HepG2 (cell line): Measurements from ENCODE around the gene ELL. TPM values are rescaled to one million over a fixed set of nuclear protein-coding genes. Genes with fewer than 3 reads are reported as not detected.

Source experiments
- AHR ChIP-seq: IDR thresholded peaks from 2 replicates; pipeline ENCODE4 v1.6.1; 2018; ENCODE audit warnings: missing genetic modification reagents, missing compliant biosample characterization
- GATAD2A ChIP-seq: IDR thresholded peaks from 2 replicates; pipeline ENCODE4 v1.6.1; 2016
- HOXA5 ChIP-seq: sonication (generic); formaldehyde crosslinking; IDR thresholded peaks from 2 replicates; pipeline ENCODE4 v1.4.0; 2020; ENCODE audit warnings: missing genetic modification reagents
- ISX ChIP-seq: sonication (generic); formaldehyde crosslinking; conservative IDR thresholded peaks from 2 replicates; pipeline ENCODE4 v1.5.0; 2020; ENCODE audit warnings: missing genetic modification reagents
- KLF13 ChIP-seq: sonication (generic); formaldehyde crosslinking; IDR thresholded peaks from 2 replicates; pipeline ENCODE4 v1.4.0; 2020; ENCODE audit warnings: mild to moderate bottlenecking, missing genetic modification reagents
- MAZ ChIP-seq, 2 experiments: sonication (generic) in 1 of 2; formaldehyde crosslinking in 1 of 2; IDR thresholded peaks; 2 replicates each; pipeline versions ENCODE4 v1.5.0 to v1.6.1; 2012 to 2020; ENCODE audit warnings: low read depth in 2 of 2, mild to moderate bottlenecking in 2 of 2, borderline replicate concordance in 1 of 2, improper control_type of control experiment in 1 of 2, low read length in 1 of 2, missing genetic modification reagents in 1 of 2, moderate library complexity in 1 of 2
- NR2F1 ChIP-seq, 2 experiments: fragments of 450-650 bp in 1 of 2; formaldehyde crosslinking in 1 of 2; IDR thresholded peaks; 2 replicates each; pipeline versions ENCODE4 v1.5.0 to v1.6.1; 2016 to 2020; ENCODE audit warnings: mild to moderate bottlenecking in 1 of 2, missing compliant biosample characterization in 1 of 2, missing genetic modification reagents in 1 of 2, moderate library complexity in 1 of 2
- REL ChIP-seq: sonication (generic); formaldehyde crosslinking; conservative IDR thresholded peaks from 2 replicates; pipeline ENCODE4 v1.8.0; 2022; ENCODE audit warnings: mild to moderate bottlenecking, missing genetic modification reagents, moderate library complexity
- REPIN1 ChIP-seq: sonication (generic); formaldehyde crosslinking; IDR thresholded peaks from 2 replicates; pipeline ENCODE4 v1.8.0; 2022; ENCODE audit warnings: missing genetic modification reagents, low read depth, mild to moderate bottlenecking, borderline replicate concordance
- RORA ChIP-seq: sonication (generic); formaldehyde crosslinking; IDR thresholded peaks from 2 replicates; pipeline ENCODE4 v1.5.0; 2020; ENCODE audit warnings: mild to moderate bottlenecking, missing genetic modification reagents, moderate library complexity
- TAF1 ChIP-seq: sonication (generic); formaldehyde crosslinking; IDR thresholded peaks from 2 replicates; pipeline ENCODE4 v1.4.0; 2020; ENCODE audit warnings: missing genetic modification reagents
- THYN1 ChIP-seq: sonication (generic); formaldehyde crosslinking; IDR thresholded peaks from 2 replicates; pipeline ENCODE4 v1.8.1; 2023; ENCODE audit warnings: low read depth, mild to moderate bottlenecking, moderate library complexity, missing genetic modification reagents, borderline replicate concordance
- TIGD3 ChIP-seq: sonication (generic); formaldehyde crosslinking; IDR thresholded peaks from 2 replicates; pipeline ENCODE4 v1.5.1; 2020; ENCODE audit warnings: mild to moderate bottlenecking, missing genetic modification reagents, borderline replicate concordance
- YEATS4 ChIP-seq: sonication (generic); formaldehyde crosslinking; IDR thresholded peaks from 2 replicates; pipeline ENCODE4 v1.4.0; 2020; ENCODE audit warnings: missing genetic modification reagents, borderline replicate concordance
- ZBTB8A ChIP-seq: sonication (generic); formaldehyde crosslinking; IDR thresholded peaks from 2 replicates; pipeline ENCODE4 v1.4.0; 2020; ENCODE audit warnings: mild to moderate bottlenecking, low read depth, missing genetic modification reagents, borderline replicate concordance
- ZNF546 ChIP-seq: sonication (generic); formaldehyde crosslinking; conservative IDR thresholded peaks from 2 replicates; pipeline ENCODE4 v1.8.1; 2023; ENCODE audit warnings: mild to moderate bottlenecking, missing genetic modification reagents
- ZSCAN9 ChIP-seq: IDR thresholded peaks from 2 replicates; pipeline ENCODE4 v1.6.1; 2016; ENCODE audit warnings: borderline replicate concordance
- polyA plus RNA-seq, 8 experiments: library from polyadenylated mRNA; depleted of rRNA in 3 of 8; stranded (reverse) in 7 of 8; unstranded in 1 of 8; fragments of >200 nt; fragmentation: Illumina TruSeq in 4 of 8; extraction: Trizol in 4 of 8; gene quantifications; 2 replicates each; pipeline versions ENCODE4 v1.2.1 to v1.2.3, GENCODE V29; 2011 to 2016; ENCODE audit warnings: low read depth in 4 of 8, missing spikeins in 1 of 8, mixed read lengths in 1 of 8; ENCODE audit not compliant: insufficient read depth in 1 of 8
- total RNA-seq, 5 experiments: library from RNA; depleted of rRNA; stranded (reverse); fragments of >200 nt; fragmentation: Illumina TruSeq; extraction: Trizol; gene quantifications; 2 replicates each; pipeline ENCODE4 v1.2.3, GENCODE V29; 2016; ENCODE audit warnings: low read depth in 1 of 5
- TF ChIP-seq, protein P1 (sequence below): sonication (generic); formaldehyde crosslinking; conservative IDR thresholded peaks from 2 replicates; pipeline ENCODE4 v1.4.0; 2020; ENCODE audit warnings: missing genetic modification reagents
- TF ChIP-seq, protein P2 (sequence below): sonication (generic); formaldehyde crosslinking; conservative IDR thresholded peaks from 2 replicates; pipeline ENCODE4 v1.8.0; 2022; ENCODE audit warnings: mild to moderate bottlenecking, moderate library complexity, missing genetic modification reagents
- TF ChIP-seq, protein P3 (sequence below): sonication (generic); formaldehyde crosslinking; IDR thresholded peaks from 2 replicates; pipeline ENCODE4 v1.4.0; 2020; ENCODE audit warnings: missing genetic modification reagents, borderline replicate concordance

ELL gene
- total and polyA plus RNA-seq, 2 of the 13 experiments (the other 11 are each of a cell fraction or from before 2014, with no cell fraction given) = 3.7 to 5.4 TPM

DNA sequence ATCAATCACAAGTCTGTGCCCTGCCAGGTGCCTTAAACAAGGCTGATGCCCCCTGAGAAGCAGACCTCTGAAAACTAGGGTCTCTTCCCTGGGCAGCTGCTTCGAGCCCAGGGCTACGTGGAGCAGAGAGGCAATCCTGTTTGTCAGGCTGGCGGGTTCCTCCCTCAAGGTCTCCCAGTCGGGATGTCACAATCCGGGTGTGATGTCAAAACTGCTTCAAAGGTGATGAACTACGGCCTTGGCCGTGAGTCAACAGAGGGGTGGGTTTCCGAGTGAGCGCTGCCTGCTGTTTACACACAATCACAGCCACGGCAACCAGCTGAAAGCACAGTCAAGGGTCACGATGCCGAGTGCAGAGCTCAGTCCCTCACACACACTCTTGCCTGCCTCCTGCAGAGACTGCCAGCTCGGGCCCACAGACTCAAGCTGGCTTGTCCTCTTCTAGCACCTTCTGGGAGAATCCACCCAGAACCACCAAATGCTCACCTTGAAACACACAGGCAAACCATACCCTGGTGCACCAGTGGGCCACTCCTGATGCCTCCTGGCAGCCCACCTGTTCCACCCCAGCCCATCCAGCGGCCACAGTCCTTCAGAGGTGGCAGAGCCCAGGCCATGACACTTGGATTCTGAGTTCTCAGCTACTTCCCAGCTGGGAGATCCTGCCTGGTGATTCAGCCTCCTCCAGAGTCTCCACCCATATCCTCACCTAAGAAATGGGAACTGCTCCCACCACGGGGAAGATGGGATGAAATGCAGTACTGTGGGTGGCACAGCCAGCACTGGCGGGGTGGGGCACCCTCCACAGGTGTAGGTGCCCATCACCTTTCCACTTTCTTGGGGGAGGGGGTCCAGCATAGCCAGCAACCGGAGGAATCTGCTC is 6.8 kb downstream of the ELL start (continued):
- TF ChIP-seq, protein P1, sequence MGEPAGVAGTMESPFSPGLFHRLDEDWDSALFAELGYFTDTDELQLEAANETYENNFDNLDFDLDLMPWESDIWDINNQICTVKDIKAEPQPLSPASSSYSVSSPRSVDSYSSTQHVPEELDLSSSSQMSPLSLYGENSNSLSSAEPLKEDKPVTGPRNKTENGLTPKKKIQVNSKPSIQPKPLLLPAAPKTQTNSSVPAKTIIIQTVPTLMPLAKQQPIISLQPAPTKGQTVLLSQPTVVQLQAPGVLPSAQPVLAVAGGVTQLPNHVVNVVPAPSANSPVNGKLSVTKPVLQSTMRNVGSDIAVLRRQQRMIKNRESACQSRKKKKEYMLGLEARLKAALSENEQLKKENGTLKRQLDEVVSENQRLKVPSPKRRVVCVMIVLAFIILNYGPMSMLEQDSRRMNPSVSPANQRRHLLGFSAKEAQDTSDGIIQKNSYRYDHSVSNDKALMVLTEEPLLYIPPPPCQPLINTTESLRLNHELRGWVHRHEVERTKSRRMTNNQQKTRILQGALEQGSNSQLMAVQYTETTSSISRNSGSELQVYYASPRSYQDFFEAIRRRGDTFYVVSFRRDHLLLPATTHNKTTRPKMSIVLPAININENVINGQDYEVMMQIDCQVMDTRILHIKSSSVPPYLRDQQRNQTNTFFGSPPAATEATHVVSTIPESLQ = peak; percentile 89; the same call in 1 of the 2 replicates
- TF ChIP-seq ZNF546 (CRISPR knock-in tag) (no peak), NR2F1 (CRISPR knock-in tag; IDR thresholded peaks at IDR 0.05) (peak; percentile 97 to 98), REL (CRISPR knock-in tag) (no peak; the same call in 1 of the 2 replicates), GATAD2A (CRISPR knock-in tag) (peak; percentile 99), THYN1 (no peak), ZBTB8A (no peak), RORA (no peak; the same call in 1 of the 2 replicates), KLF13 (CRISPR knock-in tag) (no peak), AHR (CRISPR knock-in tag) (peak; percentile 55; the same call in 1 of the 2 replicates), YEATS4 (peak; percentile 96), TIGD3 (CRISPR knock-in tag) (0 out of 2 replicates have a peak, but pooled peaks have one; percentile 29), ZSCAN9 (peak; percentile 97; the same call in 1 of the 2 replicates), REPIN1 (CRISPR knock-in tag) (peak; percentile 98), ISX (CRISPR knock-in tag) (no peak), HOXA5 (CRISPR knock-in tag) (peak; percentile 94), MAZ (IDR thresholded peaks at IDR 0.05; ENCODE audit: borderline replicate concordance, low read depth, low read length) (peak; percentile 94), MAZ (CRISPR knock-in tag; IDR thresholded peaks at IDR 0.05; ENCODE audit: low read depth) (peak; percentile 87; the same call in 1 of the 2 replicates), TAF1 (CRISPR knock-in tag) (peak; percentile 53)
- TF ChIP-seq, protein P2, sequence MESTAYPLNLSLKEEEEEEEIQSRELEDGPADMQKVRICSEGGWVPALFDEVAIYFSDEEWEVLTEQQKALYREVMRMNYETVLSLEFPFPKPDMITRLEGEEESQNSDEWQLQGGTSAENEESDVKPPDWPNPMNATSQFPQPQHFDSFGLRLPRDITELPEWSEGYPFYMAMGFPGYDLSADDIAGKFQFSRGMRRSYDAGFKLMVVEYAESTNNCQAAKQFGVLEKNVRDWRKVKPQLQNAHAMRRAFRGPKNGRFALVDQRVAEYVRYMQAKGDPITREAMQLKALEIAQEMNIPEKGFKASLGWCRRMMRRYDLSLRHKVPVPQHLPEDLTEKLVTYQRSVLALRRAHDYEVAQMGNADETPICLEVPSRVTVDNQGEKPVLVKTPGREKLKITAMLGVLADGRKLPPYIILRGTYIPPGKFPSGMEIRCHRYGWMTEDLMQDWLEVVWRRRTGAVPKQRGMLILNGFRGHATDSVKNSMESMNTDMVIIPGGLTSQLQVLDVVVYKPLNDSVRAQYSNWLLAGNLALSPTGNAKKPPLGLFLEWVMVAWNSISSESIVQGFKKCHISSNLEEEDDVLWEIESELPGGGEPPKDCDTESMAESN (CRISPR knock-in tag) = peak; percentile 97
- TF ChIP-seq, protein P3, sequence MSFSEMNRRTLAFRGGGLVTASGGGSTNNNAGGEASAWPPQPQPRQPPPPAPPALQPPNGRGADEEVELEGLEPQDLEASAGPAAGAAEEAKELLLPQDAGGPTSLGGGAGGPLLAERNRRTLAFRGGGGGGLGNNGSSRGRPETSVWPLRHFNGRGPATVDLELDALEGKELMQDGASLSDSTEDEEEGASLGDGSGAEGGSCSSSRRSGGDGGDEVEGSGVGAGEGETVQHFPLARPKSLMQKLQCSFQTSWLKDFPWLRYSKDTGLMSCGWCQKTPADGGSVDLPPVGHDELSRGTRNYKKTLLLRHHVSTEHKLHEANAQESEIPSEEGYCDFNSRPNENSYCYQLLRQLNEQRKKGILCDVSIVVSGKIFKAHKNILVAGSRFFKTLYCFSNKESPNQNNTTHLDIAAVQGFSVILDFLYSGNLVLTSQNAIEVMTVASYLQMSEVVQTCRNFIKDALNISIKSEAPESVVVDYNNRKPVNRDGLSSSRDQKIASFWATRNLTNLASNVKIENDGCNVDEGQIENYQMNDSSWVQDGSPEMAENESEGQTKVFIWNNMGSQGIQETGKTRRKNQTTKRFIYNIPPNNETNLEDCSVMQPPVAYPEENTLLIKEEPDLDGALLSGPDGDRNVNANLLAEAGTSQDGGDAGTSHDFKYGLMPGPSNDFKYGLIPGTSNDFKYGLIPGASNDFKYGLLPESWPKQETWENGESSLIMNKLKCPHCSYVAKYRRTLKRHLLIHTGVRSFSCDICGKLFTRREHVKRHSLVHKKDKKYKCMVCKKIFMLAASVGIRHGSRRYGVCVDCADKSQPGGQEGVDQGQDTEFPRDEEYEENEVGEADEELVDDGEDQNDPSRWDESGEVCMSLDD = peak; percentile 56; the same call in 1 of the 2 replicates
